HG02678 (cell line): ENCODE measurements around the gene ADRB1.

Source experiments
- ATAC-seq: cut with Tn5 transposase; IDR thresholded peaks from one replicate; pipeline ENCODE4 v1.9.1; 2021; ENCODE audit warnings: mild to moderate bottlenecking, moderate library complexity; ENCODE audit not compliant: unreplicated experiment

ADRB1 gene

DNA sequence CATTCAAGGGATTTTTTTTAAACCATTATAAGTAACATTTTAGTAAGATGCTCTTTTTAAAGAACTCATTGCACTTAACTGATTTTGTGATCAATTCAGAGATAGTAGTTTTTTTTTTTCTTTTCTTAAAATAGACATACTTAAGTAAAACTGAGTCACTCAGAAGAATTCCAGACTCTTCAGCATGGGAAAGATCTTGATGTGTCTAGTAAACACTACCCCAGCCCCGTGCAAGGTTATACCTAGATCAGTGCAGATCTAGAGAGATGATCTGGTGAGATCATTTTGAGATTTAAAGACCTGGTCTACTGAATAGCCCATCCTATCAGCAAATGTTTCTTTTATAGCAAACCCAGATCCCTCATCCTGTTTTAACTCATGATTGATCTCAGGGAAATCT lies 8.6 kb downstream of the ADRB1 start:
- no peak for ATAC-seq

- ATAC-seq = no peak
These were observed 10.3 kb downstream of the ADRB1 start for GRCh38 chr10:114053946-114054345.

DNA sequence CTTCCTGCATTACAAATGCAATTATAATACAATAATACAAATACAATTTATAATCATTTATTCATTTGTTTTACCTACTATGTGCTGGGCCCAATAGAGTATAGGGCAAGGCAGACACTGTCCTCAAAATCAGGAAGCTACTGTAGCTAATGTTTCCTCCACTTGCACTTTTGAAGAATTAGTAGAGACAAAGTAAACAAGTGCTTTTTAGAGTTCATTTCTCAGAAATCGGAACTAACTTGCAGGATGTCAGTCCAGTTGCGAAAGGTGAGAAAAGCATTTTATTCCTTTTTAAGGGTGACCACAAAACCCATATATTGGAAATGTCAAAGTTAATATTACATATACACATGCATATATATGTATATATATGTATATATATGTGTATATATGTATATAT lies 14.2 kb downstream of the ADRB1 start:
- no peak for ATAC-seq

DNA sequence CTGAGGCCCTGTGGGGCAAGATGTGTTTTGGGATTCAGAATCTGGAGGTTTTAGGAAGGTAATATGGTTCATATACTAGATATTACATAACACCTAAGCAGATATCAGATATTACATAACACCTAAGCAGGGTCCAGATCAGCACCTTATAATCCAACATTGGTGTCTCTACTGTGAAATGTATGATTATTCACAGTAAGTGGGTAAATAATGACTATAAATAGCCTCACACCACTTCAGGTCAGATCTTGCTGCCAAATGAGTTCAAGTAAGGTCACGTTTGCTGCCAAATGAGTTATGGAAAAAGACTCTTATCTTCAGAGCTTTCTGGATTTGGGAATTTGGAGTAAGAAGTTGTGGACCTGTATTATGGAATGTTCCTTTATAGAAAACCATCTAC lies 14.6 kb downstream of the ADRB1 start:
- no peak for ATAC-seq

GRCh38 chr10:114059561-114059960 lies 15.9 kb downstream of the ADRB1 start:
- no peak for ATAC-seq

DNA sequence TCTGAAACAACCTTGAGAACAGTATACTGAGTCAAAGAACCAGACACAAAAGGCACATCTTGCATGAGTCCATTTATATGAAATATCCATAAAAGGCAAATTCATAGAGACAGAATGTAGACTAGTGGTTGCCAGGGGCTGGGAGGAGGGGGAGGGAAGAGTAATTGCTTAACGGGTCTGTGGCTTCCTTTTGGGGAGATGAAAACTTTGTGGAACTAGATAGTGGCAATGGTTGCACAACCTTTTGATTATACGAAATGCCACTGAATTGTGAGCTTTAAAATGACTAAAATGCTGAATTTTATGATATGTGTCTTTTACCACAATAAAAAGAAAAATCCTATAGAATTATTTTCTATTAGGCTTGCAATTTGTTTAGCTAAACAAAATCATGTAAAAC lies 16.8 kb downstream of the ADRB1 start:
- no peak for ATAC-seq

- ATAC-seq = no peak
These were observed 17.5 kb downstream of the ADRB1 start for GRCh38 chr10:114061148-114061547.

GRCh38 chr10:114061789-114062188 lies 18.1 kb downstream of the ADRB1 start:
- ATAC-seq = no peak

- no peak for ATAC-seq
These were observed 20.7 kb downstream of the ADRB1 start for GRCh38 chr10:114064151-114065048.

DNA sequence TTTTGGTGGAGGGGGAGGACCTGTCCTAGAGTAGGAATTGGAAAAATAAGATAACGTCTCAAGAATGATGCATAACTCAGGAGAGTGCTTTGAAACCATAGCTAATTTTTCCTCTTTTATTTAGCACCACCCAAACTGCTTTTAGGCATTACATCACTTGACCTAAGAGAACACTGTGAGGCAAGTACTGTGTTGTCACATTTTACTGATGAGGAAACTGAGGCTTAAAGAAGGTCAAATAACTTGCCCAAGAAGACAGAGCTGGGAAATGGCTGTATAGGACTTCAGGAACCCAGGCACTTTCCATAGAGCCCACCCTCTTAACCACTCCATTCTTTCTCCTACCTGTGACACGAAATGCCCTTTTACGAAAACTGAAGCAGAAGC lies 21.4 kb downstream of the ADRB1 start:
- ATAC-seq = no peak

GRCh38 chr10:114068054-114068707 lies 24.5 kb downstream of the ADRB1 start:
- no peak for ATAC-seq

DNA sequence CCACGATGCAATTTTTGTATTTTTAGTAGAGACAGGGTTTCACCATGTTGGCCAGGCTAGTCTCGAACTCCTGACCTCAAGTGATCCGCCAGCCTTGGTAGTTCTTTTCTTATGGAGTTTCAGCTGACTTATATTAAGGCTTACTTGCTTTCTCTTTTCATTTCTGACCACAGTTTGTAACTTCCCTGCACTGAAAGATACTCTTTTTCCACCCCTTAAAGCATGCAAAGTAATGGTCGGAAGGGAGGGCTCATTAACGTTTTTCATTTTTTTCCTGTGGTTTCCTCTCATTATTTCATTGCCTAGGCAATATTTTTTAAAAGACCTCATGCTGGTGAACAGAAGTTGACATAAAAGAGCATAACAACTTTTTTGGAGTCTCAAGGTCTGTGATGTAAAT lies 27.0 kb downstream of the ADRB1 start:
- no peak for ATAC-seq

- ATAC-seq = no peak
These were observed 27.5 kb downstream of the ADRB1 start for GRCh38 chr10:114071178-114071577.

- peak; percentile 59 for ATAC-seq
These were observed 29.9 kb downstream of the ADRB1 start for GRCh38 chr10:114073395-114074186.

- no peak for ATAC-seq
These were observed 31.4 kb downstream of the ADRB1 start for GRCh38 chr10:114075093-114075492.

GRCh38 chr10:114077347-114077746 lies 33.7 kb downstream of the ADRB1 start:
- no peak for ATAC-seq

GRCh38 chr10:114077815-114078219 lies 34.2 kb downstream of the ADRB1 start:
- ATAC-seq = peak; percentile 63

- ATAC-seq = no peak
These were observed 34.7 kb downstream of the ADRB1 start for GRCh38 chr10:114078346-114078745.

GRCh38 chr10:114079421-114079820 lies 35.8 kb downstream of the ADRB1 start:
- no peak for ATAC-seq

- no peak for ATAC-seq
These were observed 38.4 kb downstream of the ADRB1 start for GRCh38 chr10:114081911-114082583.

GRCh38 chr10:114083040-114083439 lies 39.4 kb downstream of the ADRB1 start:
- no peak for ATAC-seq
